ENCODE results near the gene LIMK1. TPM values are rescaled to one million over a fixed set of nuclear protein-coding genes. Genes with fewer than 3 reads are reported as not detected.

The LIMK1 gene
- total and polyA plus RNA-seq, 4 donors: 6.1 to 18.9 (median 11.6) TPM

GRCh38 chr7:74051629-74052410 is 31.8 kb upstream of the LIMK1 start:
- ATAC-seq (ENCODE audit: low FRiP score) (no peak), DNase-seq (peak; percentile 47 to 70)
- Histone ChIP-seq H3K27ac (ENCODE audit: low read depth in 1 of 2, low read length in 2 of 2) (no peak overlapping the region), H3K27me3 (ENCODE audit: control insufficient read depth in 1 of 2, insufficient read depth in 2 of 2, low read length in 1 of 2) (no peaks in the 10 kb centered on the region), H3K4me3 (ENCODE audit: low read length in 2 of 2) (no peak overlapping the region), H3K9me3 (ENCODE audit: control insufficient read depth, low read length) (no peaks in the 10 kb centered on the region), H3K36me3 (ENCODE audit: control insufficient read depth in 1 of 2, insufficient read depth in 2 of 2, low read length in 1 of 2) (peaks cover 12 to 23% of the 10 kb centered on the region in 2 donors), H3K4me1 (ENCODE audit: control insufficient read depth in 1 of 2, insufficient read depth in 2 of 2, low read length in 2 of 2) (no peaks in the 10 kb centered on the region)
- WGBS, 2 donors: 54 to 55% methylated on average over 16 of the region's 16 CpGs
- intact Hi-C loops (cut with DNase I): no loop called here

GRCh38 chr7:74052628-74053027 is 31.0 kb upstream of the LIMK1 start:
- no peaks in the 10 kb centered on the region for H3K9me3 ChIP-seq (ENCODE audit: control insufficient read depth, low read length)
- ATAC-seq (ENCODE audit: low FRiP score): no peak
- H3K4me3 ChIP-seq (ENCODE audit: low read length in 2 of 2): no peak overlapping the region
- no peak for DNase-seq
- WGBS, 2 donors: 45 to 56% methylated on average over 1 of the region's 1 CpG
- H3K27ac ChIP-seq (ENCODE audit: low read depth in 1 of 2, low read length in 2 of 2): no peak overlapping the region
- no peaks in the 10 kb centered on the region for H3K4me1 ChIP-seq (ENCODE audit: control insufficient read depth in 1 of 2, insufficient read depth in 2 of 2, low read length in 2 of 2)
- intact Hi-C loops (cut with DNase I): no loop called here
- peaks cover 12 to 24% of the 10 kb centered on the region in 2 donors for H3K36me3 ChIP-seq (ENCODE audit: control insufficient read depth in 1 of 2, insufficient read depth in 2 of 2, low read length in 1 of 2)
- no peaks in the 10 kb centered on the region for H3K27me3 ChIP-seq (ENCODE audit: control insufficient read depth in 1 of 2, insufficient read depth in 2 of 2, low read length in 1 of 2)

GRCh38 chr7:74053589-74054186 is 29.9 kb upstream of the LIMK1 start:
- ATAC-seq (ENCODE audit: low FRiP score) (no peak), DNase-seq (no peak)
- intact Hi-C loops (cut with DNase I): no loop called here
- Histone ChIP-seq H3K27me3 (ENCODE audit: control insufficient read depth in 1 of 2, insufficient read depth in 2 of 2, low read length in 1 of 2) (no peaks in the 10 kb centered on the region), H3K4me3 (ENCODE audit: low read length in 2 of 2) (no peak overlapping the region), H3K4me1 (ENCODE audit: control insufficient read depth in 1 of 2, insufficient read depth in 2 of 2, low read length in 2 of 2) (no peaks in the 10 kb centered on the region), H3K27ac (ENCODE audit: low read depth in 1 of 2, low read length in 2 of 2) (no peak overlapping the region), H3K36me3 (ENCODE audit: control insufficient read depth in 1 of 2, insufficient read depth in 2 of 2, low read length in 1 of 2) (peaks cover 15 to 21% of the 10 kb centered on the region in 2 donors), H3K9me3 (ENCODE audit: control insufficient read depth, low read length) (no peaks in the 10 kb centered on the region)
- WGBS, 2 donors: 14 to 26% methylated on average over 3 of the region's 3 CpGs

- Histone ChIP-seq H3K4me3 (ENCODE audit: low read length in 2 of 2) (no peak overlapping the region), H3K27me3 (ENCODE audit: control insufficient read depth in 1 of 2, insufficient read depth in 2 of 2, low read length in 1 of 2) (no peaks in the 10 kb centered on the region), H3K9me3 (ENCODE audit: control insufficient read depth, low read length) (no peaks in the 10 kb centered on the region), H3K36me3 (ENCODE audit: control insufficient read depth in 1 of 2, insufficient read depth in 2 of 2, low read length in 1 of 2) (peaks cover 9 to 22% of the 10 kb centered on the region in 2 donors), H3K27ac (ENCODE audit: low read depth in 1 of 2, low read length in 2 of 2) (no peak overlapping the region), H3K4me1 (ENCODE audit: control insufficient read depth in 1 of 2, insufficient read depth in 2 of 2, low read length in 2 of 2) (no peaks in the 10 kb centered on the region)
- DNase-seq: peak; percentile 45 to 70
- WGBS, 2 donors: 41 to 43% methylated on average over 25 to 26 of the region's 26 CpGs
- ATAC-seq (ENCODE audit: low FRiP score): no peak
- intact Hi-C loops (cut with DNase I): no loop called here
These were observed 27.3 kb upstream of the LIMK1 start for GRCh38 chr7:74056096-74056915.

GRCh38 chr7:74057216-74057925 is 26.2 kb upstream of the LIMK1 start:
- ATAC-seq (ENCODE audit: low FRiP score): no peak
- no peaks in the 10 kb centered on the region for H3K4me1 ChIP-seq (ENCODE audit: control insufficient read depth in 1 of 2, insufficient read depth in 2 of 2, low read length in 2 of 2)
- no peak overlapping the region for H3K4me3 ChIP-seq (ENCODE audit: low read length in 2 of 2)
- H3K27ac ChIP-seq (ENCODE audit: low read depth in 1 of 2, low read length in 2 of 2): peak overlapping the region; percentile 49 to 52
- H3K9me3 ChIP-seq (ENCODE audit: control insufficient read depth, low read length): no peaks in the 10 kb centered on the region
- 42 to 47% methylated on average over 11 of the region's 11 CpGs for WGBS, 2 donors
- intact Hi-C loops (cut with DNase I): no loop called here
- H3K36me3 ChIP-seq (ENCODE audit: control insufficient read depth in 1 of 2, insufficient read depth in 2 of 2, low read length in 1 of 2): peaks cover 3 to 19% of the 10 kb centered on the region in 2 donors
- peak; percentile 29 to 33 for DNase-seq
- no peaks in the 10 kb centered on the region for H3K27me3 ChIP-seq (ENCODE audit: control insufficient read depth in 1 of 2, insufficient read depth in 2 of 2, low read length in 1 of 2)

GRCh38 chr7:74057987-74058386 is 25.6 kb upstream of the LIMK1 start:
- no peak overlapping the region for H3K4me3 ChIP-seq (ENCODE audit: low read length in 2 of 2)
- H3K36me3 ChIP-seq (ENCODE audit: control insufficient read depth in 1 of 2, insufficient read depth in 2 of 2, low read length in 1 of 2): peaks cover 3 to 19% of the 10 kb centered on the region in 2 donors
- DNase-seq (no peak), ATAC-seq (ENCODE audit: low FRiP score) (no peak)
- peak overlapping the region in 1 of 2 donors; percentile 49 for H3K27ac ChIP-seq (ENCODE audit: low read depth in 1 of 2, low read length in 2 of 2)
- H3K9me3 ChIP-seq (ENCODE audit: control insufficient read depth, low read length): no peaks in the 10 kb centered on the region
- H3K4me1 ChIP-seq (ENCODE audit: control insufficient read depth in 1 of 2, insufficient read depth in 2 of 2, low read length in 2 of 2): no peaks in the 10 kb centered on the region
- WGBS, 2 donors: 43 to 60% methylated on average over 1 of the region's 1 CpG
- intact Hi-C loops (cut with DNase I): no loop called here
- H3K27me3 ChIP-seq (ENCODE audit: control insufficient read depth in 1 of 2, insufficient read depth in 2 of 2, low read length in 1 of 2): no peaks in the 10 kb centered on the region

GRCh38 chr7:74058486-74058885 is 25.1 kb upstream of the LIMK1 start:
- intact Hi-C loops (cut with DNase I): no loop called here
- Histone ChIP-seq H3K4me3 (ENCODE audit: low read length in 2 of 2) (no peak overlapping the region), H3K36me3 (ENCODE audit: control insufficient read depth in 1 of 2, insufficient read depth in 2 of 2, low read length in 1 of 2) (peaks cover 3 to 16% of the 10 kb centered on the region in 2 donors), H3K4me1 (ENCODE audit: control insufficient read depth in 1 of 2, insufficient read depth in 2 of 2, low read length in 2 of 2) (no peaks in the 10 kb centered on the region), H3K9me3 (ENCODE audit: control insufficient read depth, low read length) (no peaks in the 10 kb centered on the region), H3K27ac (ENCODE audit: low read depth in 1 of 2, low read length in 2 of 2) (no peak overlapping the region), H3K27me3 (ENCODE audit: control insufficient read depth in 1 of 2, insufficient read depth in 2 of 2, low read length in 1 of 2) (no peaks in the 10 kb centered on the region)
- DNase-seq (peak; percentile 21 to 23), ATAC-seq (ENCODE audit: low FRiP score) (no peak)
- 75 to 78% methylated on average over 7 of the region's 7 CpGs for WGBS, 2 donors

- Histone ChIP-seq H3K4me1 (ENCODE audit: control insufficient read depth in 1 of 2, insufficient read depth in 2 of 2, low read length in 2 of 2) (no peaks in the 10 kb centered on the region), H3K4me3 (ENCODE audit: low read length in 2 of 2) (no peak overlapping the region), H3K27me3 (ENCODE audit: control insufficient read depth in 1 of 2, insufficient read depth in 2 of 2, low read length in 1 of 2) (no peaks in the 10 kb centered on the region), H3K36me3 (ENCODE audit: control insufficient read depth in 1 of 2, insufficient read depth in 2 of 2, low read length in 1 of 2) (peaks cover 3 to 13% of the 10 kb centered on the region in 2 donors), H3K27ac (ENCODE audit: low read depth in 1 of 2, low read length in 2 of 2) (no peak overlapping the region), H3K9me3 (ENCODE audit: control insufficient read depth, low read length) (no peaks in the 10 kb centered on the region)
- ATAC-seq (ENCODE audit: low FRiP score): no peak
- 13 to 37% methylated on average over 2 of the region's 2 CpGs for WGBS, 2 donors
- peak in 1 of 2 donors; percentile 15 for DNase-seq
- intact Hi-C loops (cut with DNase I): no loop called here
These were observed 24.6 kb upstream of the LIMK1 start for GRCh38 chr7:74059037-74059436.
